Measurements from ENCODE around the gene SYNGR1.

DNA sequence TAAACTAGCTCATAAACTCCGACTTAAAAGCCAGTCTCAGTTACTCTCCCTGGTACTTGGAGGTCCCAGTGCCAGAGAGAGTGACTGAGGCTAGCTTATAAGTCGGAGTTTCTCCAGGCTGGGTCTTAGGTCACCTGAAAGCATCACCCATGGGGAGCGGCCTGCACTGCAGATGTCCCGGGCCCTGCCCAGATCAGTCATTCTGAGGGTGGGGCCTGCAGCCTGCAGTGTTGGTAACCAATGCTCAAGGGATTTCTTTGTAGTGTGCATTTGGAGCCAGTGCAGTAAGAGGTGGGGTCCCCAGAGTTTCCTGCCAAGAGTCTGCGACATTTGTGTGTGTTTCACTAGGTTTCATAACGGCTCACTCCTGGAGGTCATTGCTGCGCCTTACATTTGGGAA, 64.6 kb downstream of the SYNGR1 start:
- TF ChIP-seq, protein P1, sequence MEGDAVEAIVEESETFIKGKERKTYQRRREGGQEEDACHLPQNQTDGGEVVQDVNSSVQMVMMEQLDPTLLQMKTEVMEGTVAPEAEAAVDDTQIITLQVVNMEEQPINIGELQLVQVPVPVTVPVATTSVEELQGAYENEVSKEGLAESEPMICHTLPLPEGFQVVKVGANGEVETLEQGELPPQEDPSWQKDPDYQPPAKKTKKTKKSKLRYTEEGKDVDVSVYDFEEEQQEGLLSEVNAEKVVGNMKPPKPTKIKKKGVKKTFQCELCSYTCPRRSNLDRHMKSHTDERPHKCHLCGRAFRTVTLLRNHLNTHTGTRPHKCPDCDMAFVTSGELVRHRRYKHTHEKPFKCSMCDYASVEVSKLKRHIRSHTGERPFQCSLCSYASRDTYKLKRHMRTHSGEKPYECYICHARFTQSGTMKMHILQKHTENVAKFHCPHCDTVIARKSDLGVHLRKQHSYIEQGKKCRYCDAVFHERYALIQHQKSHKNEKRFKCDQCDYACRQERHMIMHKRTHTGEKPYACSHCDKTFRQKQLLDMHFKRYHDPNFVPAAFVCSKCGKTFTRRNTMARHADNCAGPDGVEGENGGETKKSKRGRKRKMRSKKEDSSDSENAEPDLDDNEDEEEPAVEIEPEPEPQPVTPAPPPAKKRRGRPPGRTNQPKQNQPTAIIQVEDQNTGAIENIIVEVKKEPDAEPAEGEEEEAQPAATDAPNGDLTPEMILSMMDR (IDR thresholded peaks at IDR 0.05) = no peak
- TF ChIP-seq POLR2A (IDR thresholded peaks at IDR 0.05) (no peak), POLR2AphosphoS5 (IDR thresholded peaks at IDR 0.05; ENCODE audit: insufficient read depth in 1 of 2, low read depth in 1 of 2) (no peak)
